GM18867 (cell line): ENCODE measurements around the gene MALSU1.
"Not testable (repeated sequence)": the region's sequence is repeated elsewhere in the genome, so short reads cannot be mapped to it uniquely, and the experiment has no call there.

Source experiments
- ATAC-seq: cut with Tn5 transposase; IDR thresholded peaks from one replicate; pipeline ENCODE4 v1.9.1; 2021; ENCODE audit warnings: mild to moderate bottlenecking, moderate library complexity; ENCODE audit not compliant: unreplicated experiment

MALSU1 gene

DNA sequence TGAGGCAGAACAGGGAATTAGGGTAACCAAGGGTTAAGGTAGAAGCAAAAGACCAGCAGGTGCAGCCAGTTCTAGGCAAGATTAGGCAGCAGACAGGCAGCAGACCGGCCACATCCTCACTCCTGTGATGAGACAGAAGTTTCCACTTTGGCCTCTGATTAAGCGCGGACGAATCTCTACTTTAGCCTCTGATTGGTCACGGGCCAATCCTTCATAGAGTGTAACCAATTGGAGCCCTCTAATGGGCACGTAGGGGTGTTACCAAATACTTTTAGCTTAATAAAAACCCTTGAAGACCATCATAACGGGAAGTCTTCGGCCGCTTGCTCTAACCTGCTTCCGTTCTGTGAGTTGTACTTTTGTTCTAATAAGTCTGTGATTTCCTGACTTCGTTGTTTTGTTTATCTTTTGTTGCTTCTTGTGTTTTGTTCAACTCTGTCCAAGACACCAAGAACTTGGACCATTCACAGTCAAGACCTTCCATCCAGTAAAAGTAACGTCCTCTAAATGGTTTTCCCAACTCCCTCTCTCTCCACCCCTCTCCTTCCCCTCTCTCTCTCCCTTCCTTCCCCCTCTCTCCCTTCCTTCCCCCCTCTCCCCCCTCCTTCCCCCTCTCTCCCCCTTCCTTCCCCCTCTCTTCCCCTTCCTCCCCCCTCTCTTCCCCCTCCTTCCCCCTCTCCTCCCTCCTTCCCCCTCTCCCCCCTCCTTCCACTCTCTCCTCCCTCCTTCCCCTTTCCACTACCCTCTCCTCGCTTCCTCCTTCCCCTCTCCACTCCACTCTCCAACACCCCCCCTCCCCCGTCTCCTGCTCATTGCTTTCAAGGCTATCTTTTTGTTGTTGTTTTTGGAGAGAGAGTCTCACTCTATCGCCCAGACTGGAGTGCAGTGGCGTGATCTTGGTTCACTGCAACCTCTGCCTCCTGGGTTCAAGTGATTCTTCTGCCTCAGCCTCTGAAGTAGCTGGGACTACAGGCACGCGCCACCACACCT is 13.2 kb upstream of the MALSU1 start:
- no peak for ATAC-seq

DNA sequence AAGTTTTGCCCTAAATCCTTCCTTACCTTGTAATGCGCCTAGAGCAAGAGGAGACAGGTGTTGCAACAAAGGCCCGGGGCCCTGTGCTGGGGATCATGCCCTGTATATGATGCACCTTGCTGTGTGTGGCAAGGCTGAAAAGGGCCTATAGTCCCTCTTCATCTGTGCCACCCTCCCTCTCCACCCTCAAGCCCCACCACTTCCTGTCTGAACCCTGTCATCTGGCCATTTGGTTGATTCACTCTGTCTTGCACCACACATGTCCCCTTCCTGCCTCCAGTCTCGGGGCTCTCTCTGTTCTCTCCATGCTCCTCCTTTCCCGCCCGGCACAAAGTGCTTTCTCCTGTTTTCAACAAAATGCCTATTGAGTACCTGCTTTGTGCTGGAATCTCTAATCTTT is 11.5 kb upstream of the MALSU1 start:
- no peak for ATAC-seq

DNA sequence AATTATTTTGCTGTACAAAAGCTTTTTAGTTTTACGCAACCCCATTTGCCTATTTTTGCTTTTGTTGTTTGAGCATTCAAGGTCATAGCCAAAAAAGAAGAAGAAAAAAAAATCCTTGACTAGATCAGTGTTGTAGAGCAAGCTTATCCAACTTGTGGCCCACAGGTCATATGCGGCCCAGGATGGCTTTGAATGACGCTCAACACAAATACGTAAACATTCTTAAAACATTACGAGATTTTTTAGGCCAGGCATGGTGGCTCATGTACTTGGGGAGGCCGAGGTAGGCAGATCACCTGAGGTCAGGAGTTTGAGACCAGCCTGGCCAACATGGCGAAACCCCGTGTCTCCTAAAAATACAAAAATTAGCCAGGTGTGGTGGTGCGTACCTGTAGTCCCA is 8.1 kb upstream of the MALSU1 start:
- ATAC-seq: no peak

DNA sequence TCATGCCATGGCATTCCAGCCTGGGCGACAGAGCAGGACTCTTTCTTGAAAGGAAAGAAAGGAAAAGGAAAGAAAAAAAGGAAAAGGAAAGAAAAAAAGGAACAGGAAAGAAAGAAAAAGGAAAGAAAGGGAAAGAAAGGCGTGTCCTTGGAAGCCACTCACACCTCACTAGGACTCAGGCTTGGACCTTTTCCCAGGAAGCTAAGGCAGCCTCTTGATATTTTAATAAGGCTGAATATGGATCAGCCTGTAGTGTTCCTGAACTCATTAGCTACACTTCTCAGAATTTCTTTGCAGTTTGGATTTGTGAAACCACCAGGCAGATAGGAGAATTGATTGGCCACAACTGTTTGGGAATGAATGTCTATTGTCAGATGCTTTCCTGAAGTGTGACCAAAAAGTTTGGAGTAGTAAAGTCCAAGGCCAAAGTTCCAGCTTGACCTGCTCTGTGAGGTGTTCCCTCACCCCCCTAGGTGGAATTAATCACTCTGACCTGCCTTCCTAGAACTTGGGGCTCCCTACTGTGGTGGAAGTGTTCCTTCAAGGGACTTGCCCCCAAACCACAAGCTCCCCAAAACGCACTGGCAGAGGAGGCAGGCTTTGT is 7.1 kb upstream of the MALSU1 start:
- no peak for ATAC-seq

DNA sequence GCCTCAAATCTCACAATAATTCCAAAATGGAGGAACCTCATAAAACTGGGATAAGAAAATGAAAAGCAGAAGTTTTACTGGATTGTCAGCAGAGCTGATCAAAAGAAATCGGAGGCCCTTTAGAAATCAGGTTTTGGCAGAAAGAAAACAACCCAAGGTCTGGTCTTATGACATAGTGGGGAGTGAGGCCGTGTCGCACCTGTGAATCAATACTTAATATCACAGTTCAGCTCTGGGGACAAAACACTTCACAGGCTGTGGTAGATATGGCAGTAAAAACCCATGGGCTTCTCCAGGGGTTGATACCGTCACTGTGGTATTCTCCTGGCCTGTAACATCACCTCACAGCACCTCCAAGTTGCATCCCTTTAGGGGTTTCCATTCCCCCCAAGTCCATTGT is 6.5 kb upstream of the MALSU1 start:
- no peak for ATAC-seq

DNA sequence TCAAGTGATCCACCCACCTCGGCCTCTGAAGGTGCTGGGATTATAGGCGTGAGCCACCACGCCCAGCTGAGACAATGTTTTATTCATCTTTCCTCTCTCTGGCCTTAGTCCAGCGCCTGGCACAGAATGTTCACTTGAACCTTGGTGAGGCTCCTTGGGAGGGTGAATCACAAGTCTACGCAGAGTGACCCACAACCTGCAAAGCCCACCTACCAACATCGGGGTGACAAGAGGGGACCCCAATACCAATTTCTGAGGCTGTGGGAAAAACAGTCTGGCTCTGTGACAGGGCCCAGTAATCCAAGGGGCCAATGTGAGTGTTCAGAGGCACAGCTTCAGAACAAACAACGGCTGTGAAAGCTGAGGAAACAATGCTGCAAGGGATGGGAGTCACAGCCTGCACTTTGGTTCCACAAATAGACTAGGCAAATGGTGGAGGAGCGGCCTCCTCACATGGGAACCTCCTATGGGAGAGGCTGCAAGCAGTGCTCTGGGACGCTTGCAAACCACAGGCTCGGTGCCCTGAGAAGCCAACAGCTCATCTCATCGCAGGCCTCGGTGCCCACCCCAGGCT is 5.6 kb upstream of the MALSU1 start:
- ATAC-seq: no peak

DNA sequence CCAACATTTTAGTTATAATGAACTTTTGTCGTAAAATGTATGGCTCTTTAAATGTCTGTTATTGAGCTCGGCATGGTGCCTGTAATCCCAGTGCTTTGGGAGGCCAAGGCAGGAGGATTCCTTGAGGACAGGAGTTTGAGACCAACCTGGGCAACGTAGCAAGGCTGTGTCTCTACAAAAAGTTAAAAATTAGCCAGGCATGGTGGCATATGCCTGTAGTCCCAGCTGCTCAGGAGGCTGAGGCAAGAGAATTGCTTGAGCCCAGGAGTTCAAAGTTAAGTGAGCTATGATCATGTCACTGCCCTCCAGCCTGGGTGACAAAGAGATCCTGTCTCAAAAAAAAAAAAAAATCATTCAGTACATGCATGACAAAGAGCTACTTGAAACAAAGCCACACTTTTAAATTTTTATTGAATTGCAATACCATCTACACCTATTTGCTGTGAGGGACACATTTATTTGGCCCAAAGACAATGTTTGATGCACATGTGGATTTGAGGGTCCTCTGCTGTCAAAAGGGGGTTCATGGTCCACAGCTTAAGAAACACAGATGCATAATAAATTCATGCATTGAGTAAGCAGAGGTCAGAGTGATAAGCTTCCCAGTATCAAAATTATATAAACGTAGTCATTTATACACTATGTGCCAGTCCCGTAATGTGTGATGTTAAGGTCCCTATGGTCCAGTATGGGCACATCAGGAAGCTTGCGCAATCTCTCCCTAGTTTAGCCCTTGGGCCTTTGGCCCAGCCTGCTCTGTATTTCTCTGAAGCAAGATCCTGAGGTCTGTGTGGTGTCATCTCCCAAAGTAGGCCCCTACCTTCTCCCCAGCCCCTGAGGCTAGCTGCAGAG is 4.4 kb upstream of the MALSU1 start:
- ATAC-seq: no peak

DNA sequence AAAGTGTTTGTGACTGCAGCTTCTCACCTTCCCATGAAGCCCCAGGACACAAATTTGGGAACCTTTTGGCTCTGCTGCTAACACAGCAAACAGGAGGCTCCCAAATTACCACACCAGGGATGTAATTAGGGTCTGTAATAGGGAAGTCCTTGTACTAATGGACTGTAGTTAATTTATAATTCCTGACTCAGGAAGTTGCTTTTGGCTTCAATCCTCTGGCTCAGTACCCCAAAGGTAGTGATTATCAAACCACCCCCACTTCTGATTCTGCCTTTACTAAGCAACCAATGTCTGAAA is 3.8 kb upstream of the MALSU1 start:
- ATAC-seq: no peak

DNA sequence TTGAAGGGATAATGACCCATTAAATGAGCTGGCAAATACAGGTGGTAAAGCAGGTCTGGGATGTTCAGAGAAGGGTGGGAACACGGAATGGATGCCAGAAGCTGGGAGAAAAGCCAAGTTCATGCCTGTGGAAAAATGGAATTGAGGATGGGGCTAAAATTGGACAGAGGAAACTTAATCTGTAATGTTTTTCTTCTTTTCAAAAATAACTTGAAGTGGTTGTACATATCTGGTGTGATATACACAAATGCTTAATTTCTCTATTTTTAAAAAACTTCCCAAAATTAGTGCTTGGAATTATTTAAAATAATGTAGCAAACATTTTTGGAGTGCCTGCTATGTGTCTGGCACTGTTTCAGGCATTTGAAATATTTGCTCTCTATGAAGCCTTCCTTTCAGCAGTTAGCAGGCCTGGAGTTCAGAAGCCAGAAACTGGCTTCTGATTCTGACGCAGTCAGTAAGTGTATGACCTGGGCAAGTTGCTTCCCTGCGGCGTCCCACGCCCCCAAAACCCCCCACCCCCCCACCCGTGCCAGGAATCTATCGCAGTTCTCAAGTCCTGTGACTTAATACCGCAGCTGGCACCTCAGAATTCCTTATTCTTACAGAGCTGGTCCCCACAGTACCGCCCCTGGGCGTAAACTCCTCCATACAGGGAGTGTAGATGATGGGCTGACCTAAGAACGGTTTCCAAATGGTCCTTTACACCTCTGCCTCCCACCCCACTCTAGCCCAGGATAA is 828 bp upstream of the MALSU1 start:
- no peak for ATAC-seq

DNA sequence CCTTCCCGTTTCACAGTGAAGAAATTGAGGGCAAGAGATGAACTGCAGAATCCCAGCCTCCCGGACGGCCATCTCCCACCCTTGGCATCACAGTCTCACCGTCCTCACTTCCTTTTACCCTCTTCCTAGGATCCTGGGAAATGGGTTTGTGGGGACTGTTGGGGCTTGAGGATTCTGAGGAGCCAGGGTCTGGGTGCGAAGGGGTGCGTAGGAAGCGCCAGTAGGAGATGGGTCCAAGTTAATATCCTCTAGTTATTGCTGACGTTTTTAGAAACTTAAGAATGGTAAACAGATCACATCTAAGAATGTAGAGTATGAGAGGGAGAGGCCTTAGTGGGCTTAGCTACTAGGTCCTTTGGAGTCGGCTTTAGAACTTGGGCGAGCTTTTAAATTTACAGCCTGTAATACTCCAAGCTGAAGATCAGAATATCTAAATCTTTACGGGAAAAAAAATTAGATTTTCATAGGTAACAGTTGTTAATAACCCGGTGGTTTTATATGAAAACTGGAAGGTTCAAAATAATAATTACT is 696 bp downstream of the MALSU1 start:
- no peak for ATAC-seq

DNA sequence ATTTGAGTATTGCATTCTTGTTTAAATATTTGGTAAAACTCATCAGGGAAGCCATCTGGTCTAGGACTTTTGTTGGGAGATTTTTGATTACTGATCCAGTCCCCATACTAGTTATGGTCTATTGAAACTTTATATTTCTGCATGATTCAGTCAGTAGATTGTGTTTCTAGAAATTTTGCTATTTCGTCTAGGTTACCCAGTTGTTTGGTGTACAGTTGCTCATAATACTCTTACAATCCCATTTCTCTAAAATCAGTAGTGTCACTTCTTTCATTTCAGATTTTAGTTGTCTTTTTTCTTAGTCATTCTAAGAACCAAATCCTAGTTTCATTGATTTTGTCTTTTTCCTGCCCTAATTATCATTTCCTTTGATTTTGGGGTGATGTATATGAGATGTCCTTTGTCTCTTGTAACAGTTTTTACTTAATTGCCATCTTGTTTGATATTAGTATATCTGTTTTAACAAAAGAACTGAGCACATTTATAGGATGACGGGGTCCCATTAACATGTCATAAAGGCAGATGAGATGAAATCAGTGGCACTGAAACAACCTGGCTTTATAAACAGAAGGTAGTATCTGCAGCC is 7.9 kb downstream of the MALSU1 start:
- no peak for ATAC-seq

DNA sequence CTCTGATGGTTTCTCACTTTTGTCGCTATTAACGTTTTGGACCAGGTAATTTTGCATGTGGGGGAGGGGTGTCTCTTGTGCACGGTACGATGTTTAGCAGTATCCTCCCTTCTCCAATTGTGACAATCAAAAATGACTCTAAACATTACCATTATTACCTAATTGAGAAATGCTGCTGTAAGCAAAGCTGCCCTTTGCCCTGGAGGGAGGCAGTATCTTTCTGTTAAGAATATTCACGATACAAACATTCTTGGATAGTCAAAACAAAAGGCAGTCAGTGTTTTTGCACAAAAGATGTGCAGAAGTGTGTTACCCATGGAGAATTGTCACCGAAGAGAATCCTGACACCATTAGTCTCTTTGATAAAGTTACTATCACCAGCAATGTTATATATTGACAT is 9.6 kb downstream of the MALSU1 start:
- no peak for ATAC-seq

DNA sequence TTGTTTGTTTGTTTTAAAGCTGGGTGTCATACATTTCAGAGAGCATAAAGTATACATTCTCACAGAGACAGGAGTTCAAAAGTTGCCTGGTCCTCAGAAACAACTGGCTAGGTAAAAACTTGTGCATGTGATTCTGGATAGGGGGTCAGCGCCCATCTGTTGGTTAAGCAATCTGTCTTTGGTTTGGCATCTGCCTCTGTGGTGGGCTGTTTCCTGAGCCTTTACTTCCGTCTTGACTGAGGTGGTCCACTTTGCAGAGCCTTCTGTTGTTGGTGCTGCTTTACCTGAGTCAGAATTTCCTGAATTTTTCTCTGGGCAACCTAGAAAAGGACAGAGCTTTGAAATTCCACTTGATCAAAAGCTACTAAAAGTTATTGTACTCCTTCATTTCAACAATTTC is 13.0 kb downstream of the MALSU1 start:
- not testable (repeated sequence) for ATAC-seq

DNA sequence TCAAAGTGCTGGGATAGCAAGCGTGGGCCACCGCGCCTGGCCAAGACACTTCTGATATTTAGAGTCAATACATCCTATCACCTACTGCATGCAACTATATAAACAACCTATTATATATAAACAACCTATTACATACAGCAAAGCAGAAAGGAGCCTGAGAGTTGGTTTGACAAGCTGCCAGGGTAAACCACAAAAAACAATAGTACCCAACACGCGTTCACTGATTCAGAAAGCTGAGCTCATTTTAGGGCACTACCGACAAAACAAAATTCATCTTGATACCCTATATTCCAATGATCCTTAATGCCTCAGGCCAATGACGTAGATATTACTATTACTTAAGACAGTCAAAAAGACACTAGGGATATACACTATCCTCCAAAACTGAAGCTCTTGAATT is 16.2 kb downstream of the MALSU1 start:
- ATAC-seq: no peak

DNA sequence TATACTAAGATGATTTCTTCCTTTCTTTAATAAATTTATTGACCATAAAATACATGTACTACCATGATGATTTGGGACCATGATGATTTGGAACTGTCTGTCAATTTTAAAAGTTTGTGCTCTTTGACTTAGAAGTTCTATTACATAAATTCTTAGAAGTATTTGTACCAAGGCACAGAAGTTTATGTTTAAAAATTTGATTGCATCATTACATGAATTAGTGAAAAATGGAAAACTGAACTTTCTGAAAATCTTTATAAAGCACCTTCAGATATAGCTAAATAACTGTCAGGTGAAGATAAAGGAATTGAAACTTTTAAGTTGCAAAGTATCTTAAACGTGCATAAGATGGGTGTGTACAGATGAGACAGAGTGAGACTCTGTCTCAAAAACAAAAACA is 32.0 kb downstream of the MALSU1 start:
- no peak for ATAC-seq

DNA sequence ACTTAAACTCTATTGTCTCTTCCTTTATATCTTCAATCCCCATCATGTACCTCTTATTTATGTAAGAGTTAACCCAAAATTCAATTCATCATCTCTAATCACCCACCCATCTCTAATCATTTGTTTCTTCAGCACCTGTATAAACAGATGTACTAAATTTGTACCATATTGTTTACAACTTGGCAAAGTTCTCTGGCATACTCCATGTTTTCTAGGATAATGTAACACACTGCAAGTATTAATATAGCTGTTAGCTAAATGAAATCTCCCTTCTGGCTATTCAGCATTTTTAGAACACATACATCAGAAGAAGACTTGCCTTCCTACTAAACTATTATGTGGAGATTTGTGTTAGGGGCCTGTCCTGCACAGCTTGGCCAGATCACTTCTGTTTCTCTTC is 33.1 kb downstream of the MALSU1 start:
- ATAC-seq: no peak

DNA sequence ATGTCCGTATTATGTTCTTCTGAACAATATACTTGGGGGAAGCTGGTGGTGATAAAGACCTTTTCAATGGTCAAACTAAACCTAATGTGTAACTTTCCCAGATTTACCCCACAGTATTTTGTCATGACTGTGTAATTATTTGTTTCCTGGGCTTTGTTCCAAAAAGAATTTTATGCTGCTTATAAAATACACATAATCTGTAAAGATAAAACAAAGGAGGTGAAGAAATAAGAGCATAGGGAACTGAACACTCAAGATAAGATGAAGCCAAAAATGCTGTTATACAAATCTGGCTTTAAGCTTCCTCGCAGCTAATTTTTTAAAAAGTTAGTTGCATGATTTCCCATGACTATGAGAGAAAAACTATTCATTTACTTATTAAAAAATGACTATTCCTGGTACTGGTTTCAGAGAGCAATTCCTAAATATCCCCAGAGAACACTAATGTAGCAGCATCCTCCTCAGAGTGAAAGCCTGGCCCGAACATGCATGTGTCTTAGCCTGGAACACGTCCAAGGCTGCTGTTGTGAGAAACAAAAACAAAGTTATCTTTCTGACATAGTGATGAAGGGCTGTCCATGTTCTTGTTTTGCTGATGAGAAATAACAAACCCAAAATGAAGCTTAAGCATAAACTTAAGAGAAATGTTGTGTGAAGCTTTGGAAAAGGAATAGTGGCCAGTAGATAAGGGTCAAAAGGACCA is 33.9 kb downstream of the MALSU1 start:
- no peak for ATAC-seq

DNA sequence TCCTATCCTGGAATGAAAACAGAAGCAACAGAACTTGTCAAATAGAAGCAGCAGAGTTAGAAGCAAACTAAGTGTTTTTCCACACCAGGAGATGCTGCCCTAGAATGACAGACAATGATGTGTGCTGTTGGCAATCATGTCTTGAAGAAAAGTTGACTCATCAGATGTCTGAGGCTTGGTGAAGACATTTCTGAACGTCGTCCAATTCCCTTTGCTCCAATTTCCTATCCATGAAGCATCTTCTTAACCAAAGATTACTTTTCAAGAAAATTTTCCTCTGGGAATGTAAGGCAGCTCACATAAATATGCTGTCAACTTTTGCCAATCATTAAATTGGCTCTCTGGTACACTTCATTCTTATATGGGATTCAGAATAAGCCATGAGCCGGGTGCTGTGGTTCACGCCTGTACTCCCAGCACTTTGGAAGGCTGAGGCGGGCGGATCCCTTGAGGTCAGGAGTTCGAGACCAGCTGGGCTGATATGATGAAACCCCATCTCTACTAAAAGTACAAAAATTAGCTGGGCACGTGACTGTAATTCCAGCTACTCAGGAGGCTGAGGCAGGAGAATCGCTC is 34.6 kb downstream of the MALSU1 start:
- ATAC-seq: no peak

DNA sequence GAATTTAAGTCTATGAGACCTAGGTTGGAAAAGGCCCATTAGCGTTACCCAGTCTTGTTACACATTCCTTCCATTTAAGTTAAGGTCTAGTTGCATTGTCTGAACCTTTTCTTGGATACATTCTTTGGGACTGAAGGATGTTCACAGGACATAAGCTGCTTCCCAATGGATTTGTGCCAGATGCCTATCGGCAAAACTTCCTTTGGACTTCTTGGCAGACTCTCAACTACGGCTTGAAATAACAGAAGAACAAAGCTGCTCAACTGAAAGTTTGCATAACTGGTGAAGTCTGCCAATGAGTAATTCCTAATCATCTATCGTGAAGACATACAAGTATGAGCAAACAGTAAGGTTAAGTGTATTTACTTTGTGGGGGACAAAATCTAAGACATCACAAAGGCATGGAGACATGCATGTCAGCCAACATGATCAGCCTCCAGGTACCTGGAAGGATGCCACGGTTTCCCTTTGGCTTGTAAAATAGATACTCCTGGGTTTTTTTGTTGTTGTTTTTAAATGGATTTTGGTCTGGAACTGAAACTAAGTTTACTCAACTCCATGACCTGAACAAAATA is 35.4 kb downstream of the MALSU1 start:
- ATAC-seq: no peak
